ENCODE measurements around the gene DLAT.

DLAT gene

DNA sequence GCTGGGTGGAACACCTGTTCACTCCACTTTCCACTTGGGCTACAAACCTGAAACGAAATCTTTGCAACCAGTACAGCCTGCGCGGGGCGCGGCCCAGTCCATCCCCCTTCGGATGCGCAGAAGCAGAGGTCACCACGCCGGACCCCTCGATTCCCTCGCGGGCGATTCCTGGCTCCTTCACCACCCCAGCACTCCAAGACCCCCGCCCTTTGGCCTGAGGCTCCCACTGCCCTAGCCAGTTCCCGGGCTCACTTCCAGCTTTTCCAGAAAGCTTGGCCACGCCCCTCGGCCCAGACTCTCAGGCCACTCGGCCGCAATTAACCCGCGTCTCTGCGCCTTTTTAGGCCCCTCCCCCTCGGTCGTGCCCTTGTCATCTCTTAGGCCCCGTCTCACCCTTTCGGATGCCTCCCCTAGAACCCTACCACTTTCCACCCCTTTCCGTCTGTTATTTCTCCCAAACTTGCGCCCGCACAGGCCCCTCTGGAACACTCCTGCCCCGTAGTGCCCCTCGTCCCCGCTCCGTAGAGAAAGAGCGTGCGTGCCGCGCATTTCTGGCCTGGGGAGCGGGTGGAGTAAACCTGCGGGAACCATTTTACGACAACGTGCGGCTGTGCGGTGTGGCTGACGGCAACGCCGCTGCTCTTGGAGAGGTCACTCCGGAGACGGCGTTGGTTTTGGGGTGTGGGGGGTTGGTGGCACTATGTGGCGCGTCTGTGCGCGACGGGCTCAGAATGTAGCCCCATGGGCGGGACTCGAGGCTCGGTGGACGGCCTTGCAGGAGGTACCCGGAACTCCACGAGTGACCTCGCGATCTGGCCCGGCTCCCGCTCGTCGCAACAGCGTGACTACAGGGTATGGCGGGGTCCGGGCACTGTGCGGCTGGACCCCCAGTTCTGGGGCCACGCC, at the start of gene DLAT:
DLAT (plus strand) TSS at position 636 of the 906 bp plus-strand sequence; CDS start at position 701, 65 bp downstream.
- DNase-seq, result peak; percentile 86 to 88

DNA sequence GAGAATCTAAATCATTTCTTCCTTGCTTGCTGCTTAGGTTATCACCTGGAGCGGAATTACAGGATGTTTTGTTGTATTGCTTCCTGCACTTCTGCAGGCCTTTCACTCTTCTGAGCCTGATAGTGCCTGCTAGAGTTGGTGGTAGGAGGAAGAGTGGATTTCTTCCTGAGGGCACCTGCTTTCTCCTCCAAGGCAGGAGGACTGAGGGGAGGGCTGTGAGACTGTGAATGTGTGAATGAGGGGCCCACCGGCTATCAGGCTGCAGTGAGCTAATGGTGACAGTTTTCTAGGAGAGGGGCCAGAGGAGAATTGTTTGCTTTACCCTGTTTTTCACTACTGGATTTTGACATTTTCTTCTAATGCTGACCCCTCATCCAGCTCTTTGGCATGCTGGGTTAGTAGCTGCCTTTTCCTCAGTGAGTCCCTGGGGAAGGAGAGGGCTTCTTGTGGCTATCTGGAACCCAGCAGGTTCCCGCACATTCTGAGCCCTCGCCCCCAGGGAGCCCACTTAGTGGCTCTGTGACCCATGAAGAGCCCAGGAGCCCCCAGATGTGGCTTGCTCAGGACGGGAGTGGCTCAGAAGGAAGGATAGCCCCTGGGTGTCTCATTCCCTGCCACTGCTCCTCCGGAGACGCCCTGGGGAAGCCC, 49.0 kb upstream of the DLAT start:
- DNase-seq, result no peak

DNA sequence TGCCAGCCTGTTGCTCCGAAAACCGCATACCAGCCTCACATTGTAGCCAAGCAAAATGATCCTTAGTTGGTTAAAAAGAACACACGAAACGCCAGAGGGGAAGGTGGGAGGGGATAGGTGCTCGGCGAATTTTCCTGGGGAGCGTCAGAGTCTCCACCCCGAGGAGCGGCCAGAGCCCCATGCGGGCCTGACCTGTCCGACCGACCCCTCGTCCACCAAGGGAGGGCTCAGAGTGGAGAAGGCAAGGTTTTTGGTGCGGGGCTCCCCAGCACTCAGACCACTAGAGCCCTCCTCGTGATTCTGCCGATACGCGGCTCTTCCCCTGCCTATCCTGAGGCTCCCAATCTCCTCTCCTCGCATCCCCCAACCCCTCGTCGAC, 48.5 kb upstream of the DLAT start:
- no peak for DNase-seq

DNA sequence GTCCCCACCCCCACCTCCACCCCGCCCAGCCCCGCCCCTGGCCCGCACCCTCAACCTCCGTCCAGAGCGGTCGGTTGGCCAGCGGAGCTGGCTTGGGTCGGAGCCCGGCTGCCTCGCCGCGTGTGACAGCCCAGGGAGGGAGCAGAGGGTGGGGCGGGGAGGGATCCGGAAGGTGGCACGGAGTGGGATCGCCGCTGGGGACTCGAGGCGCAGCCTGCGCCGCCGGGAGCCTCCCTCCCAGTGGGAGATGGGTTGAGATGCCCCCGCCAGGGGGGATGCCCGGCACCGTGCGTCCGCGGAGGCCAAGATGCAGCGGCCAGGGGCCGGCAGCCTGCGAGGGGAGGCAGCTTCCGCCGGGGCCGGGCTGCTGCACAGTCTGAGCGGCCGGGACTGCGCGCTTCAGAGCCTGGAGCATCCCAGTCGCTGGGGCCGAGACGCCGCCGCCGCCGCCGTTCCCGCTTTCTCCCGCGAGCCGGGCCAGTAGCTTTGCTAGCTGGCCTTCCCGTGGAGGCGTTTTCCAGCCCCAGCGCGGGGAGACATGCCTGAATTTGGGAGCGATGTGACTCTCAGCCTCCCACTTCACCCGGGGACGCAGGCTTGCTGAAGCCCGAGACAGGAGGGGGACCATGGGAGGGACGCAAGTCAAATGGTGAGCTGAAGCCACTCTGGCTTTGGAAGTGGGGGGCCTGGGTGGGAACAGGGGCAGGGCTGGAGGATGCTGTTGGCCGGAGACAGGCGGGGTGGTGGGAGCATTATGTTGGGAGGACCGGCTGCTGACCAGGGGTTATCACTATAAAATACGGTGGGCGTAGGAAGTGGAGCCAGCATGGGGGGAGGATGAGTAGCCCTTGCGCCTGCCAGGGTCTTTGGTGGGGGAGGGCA, 47.8 kb upstream of the DLAT start:
- peak in 1 of 2 experiments; percentile 31 for DNase-seq

DNA sequence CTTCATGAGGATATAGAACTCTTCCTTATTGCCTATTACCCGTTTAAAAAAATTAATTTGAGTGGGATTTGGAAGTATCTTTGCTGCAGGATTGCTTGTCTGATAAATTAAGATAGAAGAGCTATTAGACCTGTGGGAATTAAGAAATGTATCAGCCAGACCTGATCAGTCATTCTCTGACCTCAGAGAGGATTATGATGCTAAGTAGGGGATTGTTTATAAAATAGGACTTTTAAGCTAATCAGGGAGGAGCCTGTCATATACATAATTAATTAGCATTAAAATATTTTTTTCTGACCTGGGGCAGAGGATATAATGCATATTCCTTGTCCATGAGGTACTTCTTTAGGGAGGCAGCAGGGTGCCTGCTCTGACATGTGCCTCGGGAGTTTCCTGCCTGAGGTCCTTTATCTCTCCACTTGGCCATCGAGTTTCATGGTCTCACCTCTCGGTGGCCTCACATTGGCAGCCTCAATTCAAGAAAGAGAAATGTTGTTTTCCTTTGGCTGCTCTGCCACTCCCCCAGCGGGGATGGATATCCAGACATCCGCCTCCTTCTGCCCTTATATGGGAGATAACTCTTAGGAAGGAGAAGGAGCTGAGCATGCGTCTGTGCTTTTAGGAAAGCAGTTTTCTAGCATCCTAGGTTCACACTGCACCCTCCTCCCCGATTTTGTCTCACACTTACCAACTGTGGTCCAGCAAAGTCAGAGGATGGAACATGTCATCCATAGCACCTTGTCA, 47.0 kb upstream of the DLAT start:
- no peak for DNase-seq

DNA sequence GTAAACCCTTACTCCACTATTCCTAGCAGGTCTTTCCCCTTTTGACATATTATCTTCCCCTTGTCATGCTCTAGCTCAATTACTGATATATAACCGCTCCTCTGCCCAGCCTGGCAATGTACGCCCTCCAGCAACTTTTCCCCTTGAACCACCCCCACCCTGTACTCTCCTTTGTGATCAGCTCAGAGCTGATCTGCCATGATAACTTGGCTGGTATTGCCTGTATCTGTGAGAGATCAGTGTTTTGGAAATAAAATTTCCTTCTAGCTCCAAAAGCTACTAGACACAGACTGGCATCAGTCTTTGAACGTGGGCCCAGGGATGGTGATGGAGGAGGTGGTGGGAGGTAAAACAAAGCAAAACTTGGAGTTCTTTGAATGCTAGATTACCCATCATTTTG, 45.1 kb upstream of the DLAT start:
- no peak for DNase-seq

DNA sequence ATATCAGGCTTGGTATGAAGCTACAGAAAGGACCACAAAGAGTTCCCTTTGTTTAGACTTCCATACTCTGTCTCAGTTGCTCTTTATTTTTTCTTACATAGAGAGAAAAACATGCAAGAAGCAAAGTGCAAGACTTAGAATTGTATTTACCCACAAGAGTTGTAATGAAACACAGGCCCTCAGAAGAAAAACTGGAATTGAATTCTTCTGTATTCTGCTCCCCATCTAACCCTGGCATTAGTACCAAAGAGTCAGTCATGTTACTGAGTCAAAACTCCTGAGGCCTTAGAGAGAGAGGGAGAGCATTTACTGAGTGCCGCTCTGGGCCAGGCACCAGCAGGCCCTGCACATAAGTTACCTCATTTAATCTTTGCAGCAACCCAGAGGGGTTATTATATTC, 43.9 kb upstream of the DLAT start:
- no peak for DNase-seq

DNA sequence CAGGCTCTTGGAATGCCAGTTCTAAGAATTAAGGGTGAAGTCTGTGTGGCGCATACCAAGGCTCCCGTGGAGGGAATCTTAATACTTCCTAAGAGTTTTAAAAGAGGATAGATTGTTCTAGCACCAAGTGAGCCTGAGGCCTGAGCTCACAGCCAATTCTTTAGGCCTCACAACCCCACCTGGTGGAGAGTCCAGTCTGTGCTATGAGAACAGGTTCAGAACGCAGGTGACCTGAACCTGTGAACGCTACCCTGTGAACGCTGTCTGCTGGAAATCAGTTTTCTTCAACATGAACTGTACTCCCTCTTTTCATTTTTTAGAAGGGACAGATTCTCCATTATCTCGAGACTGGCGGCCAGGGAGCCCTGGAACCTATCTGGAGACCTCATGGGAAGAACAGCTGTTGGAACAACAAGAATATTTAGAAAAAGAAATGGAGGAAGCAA, 43.2 kb upstream of the DLAT start:
- peak in 1 of 2 experiments; percentile 37 for DNase-seq

DNA sequence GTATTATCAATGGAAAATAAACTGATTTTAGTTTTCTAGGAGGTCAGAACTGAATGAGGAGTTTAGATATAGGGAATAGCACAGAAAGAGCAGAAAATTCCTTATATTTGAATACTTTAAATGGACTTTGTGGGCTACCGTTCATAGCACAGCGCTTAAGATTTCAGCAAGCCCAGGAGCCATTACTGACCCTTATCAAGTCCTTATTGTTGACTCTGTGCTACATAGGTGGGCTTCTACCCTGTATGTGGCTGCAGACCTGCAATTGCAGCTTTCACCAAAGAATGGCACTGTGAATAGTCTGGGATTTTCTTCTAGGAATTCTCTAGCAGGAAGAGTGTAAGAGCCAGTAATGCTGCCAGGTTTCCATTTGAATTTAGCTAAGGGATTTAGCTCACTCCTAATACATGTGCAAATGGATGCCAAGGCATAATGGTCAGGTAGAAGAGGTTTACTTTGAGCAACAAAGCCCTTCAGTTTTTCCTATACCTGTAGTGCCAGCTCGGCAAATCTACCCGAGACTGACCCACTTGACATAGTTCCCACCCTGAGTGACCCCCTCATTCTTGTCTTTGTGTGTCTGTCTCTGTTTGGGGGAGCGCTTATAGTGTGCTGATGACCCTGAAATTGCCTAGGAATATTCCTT, 42.5 kb upstream of the DLAT start:
- DNase-seq, result no peak

DNA sequence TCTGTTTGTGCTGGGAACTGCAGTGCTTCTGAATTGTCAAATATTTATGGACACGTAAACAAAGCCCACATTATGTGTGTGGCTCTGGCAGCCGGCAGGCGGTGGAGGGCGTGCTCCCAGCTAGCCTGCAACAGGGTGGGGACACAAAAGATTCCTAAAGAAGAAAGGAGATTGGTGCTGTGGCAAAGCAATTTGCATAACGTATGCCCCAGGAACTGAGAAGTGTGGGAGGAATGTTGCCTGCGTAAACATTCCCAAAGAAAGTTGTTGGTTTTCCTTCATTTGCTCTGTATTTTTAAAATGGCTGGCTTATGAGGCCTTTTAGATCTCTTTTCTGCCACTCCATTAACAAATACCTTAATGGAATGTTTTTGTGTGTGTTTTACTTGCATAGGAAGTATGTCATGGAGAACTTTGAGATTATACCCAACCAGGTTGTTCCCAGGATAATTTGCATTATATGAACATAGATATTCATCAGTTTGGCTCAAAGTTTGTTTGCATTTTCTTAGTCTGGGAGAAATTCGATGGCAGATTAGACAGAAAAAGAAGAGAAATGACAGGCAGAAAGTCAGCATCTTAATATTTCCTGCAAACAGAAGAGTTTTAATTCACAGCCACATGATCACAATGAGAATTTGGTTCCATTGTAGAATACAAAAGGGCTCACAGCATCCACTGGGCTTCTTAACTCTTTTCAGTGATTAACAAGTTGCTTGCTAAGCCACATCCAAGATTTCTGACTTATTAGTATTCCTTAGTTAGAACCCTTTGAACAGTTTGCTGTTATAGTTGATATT, 41.8 kb upstream of the DLAT start:
- no peak for DNase-seq

DNA sequence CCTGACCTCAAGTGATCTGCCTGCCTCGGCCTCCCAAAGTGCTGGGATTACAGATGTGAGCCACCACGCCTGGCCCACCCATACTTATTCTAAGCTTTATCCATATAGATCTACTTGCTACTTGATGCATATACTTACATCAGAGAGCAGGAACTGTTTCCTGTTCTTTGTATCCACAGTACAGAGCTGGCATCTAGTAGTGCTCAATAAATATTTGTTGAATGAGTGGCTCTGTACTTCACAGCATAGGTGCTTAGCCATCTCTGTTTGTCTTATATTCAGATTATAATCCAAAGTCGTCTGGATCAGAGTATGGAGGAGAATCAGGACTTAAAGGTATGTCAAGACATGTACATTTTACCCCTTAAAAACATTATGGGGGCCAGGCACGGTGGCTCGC, 38.6 kb upstream of the DLAT start:
- no peak for DNase-seq

DNA sequence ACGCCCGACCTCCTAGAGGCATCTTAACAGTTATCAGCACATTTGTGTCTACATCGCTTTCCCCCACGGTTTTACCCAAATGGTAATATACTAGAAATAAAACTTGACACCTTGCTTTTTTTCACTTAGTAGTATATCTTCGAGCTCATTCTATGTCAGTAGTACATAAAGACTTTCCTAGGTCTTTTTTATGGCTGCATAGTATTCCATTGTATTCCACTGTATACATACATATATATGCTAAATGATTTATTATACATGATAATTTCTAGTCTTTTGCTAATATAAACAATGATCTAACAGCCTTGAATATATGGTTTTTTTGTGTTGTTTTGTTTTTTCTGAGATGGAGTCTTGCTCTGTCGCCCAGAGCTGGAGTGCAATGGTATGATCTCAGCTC, 34.8 kb upstream of the DLAT start:
- DNase-seq, result no peak

DNA sequence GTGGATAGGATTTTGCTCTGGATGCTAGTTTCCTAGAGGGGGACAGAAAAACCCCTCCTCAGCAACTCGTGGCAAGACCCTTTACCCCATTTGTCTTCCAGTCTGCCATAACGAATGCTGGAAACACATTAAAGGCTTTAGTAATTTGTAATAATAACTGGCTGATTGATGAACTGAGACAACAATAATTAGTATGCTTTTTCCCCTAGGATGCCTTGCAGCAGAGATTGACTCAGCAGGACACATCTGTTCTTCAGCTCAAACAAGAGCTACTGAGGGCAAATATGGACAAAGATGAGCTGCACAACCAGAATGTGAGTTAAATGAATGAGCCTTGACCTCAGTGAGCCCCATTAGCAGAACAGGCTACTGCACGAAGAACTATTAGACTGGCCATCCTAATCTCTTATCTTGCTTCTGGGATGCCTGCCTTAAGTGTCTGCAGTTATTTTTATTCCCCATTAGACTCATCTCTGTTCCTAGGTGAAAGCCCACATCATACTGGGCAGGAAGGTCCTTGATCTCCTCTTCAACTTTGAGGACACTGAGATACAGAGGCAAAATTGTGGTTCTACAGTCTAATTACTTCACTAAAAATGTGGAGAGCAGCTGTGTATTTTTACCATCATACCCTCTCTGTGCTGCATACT, 32.9 kb upstream of the DLAT start:
- DNase-seq, result no peak

DNA sequence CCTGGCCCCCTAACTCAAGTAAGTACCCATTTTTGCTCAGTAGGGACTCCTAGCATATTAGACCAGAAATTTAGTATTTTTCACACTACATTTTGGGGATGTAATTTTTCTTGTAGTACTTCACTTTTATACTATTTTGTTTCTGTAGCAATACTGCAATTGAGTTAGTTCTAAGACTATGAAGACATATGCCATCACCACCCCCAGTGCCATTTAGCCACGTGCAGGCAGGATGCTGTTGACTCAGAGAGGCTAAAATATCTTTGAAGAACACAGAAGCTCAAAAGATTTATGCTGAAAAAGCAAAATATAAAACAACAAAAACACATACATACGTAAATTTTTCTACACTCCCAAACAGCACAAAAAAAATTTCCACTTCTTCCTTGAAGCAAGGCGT, 29.1 kb upstream of the DLAT start:
- no peak for DNase-seq

DNA sequence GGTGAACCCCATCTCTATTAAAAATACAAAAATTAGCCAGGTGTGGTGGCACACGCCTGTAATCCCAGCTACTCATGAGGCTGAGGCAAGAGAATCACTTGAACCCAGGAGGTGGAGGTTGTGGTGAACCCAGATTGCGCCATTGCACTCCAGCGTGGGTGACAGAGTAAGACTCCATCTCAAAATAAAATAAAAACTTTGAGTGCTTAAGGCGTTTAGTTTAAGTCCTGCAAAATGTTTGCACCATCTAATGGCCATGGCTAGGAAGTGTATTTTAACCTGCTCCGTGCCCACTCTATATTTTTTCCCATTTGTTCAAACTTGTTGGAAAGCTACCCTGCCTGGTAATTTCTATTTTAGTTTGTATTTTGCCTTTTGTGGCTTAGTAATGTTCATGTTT, 28.5 kb upstream of the DLAT start:
- peak in 1 of 2 experiments; percentile 9 for DNase-seq

DNA sequence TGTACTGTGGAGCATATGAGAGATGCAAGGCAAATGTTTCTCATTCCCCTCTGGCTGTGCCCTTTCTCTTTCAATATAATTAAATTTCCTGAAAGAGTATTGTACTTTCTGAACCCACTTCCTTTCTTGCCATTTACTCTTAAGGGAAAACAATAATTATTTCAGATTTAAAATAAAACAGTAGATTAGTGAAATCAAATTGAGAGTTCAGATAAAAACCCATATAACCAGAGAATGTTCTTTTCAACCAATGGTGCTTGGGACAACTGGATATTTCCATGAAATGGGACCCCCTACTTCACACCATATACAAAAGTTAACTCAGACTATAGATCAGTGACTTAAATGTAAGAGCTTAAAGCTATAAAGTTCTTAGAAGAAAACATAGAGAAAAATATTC, 26.1 kb upstream of the DLAT start:
- DNase-seq, result no peak

DNA sequence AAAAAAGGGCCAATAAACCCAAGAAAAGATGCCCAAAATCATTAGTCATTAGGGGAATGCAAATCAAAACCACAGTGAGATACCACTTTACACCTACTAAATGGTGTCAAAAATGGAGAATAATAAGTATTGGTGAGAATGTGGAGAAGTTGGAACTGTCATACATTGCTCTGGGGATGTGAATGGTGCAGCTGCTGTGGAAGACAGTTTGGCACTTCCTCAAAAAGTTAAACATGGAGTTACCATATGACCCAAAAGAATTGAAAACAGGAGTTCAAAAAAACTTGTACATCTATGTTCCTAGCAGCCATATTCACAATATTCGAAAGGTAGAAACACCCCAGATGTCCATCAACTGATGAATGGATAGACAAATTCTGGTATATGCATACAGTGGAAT, 24.5 kb upstream of the DLAT start:
- no peak for DNase-seq

DNA sequence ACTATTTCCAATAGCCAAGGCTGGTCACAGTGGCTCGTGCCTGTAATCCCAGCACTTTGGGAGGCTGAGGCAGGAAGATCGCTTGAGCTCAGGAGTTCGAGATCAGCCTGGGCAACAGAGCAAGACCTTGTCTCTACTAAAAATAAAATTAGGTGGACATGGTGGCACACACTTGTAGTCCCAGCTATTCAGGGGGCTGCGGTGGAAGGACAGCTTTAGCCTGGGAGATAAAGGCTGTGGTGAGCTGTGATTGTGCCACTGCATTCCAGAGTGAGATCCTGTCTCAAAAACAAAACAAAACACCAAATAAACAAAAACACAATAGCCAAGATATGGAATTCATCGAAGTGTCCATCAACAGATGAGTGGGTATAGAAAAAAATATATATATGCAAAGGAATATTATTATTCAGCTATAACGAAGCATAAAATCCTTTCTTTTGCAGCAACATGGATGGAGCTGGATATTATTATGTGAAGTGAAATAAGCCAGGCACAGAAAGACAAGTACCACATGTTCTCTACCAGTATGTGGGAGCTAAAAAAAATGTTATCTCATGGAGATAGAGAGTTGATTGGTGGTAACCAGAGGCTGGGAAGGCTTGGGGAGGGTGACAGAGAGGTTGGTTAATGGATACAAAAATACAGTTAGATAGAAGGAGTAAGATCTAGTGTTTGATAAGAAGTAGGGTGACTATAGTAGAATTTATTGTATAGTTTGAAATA, 22.6 kb upstream of the DLAT start:
- no peak for DNase-seq

DNA sequence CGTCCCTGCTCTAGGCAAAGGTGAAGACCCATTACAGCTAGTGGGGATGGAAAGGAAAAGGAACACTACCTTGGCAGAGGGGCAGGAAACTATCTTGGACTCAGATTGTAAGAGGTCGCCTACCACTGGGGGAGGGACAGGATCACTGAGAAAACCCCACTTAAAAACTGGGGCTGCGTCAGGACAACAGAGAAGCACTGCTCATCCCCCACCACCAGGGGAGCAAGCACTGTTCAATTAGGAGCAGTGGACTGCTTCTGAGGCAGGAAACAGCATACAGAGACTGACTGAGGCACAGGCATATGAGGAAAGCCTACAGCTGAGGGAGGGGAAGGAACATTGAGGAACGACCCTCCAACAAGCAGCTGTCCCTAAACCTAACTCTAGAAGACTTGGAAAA, 20.8 kb upstream of the DLAT start:
- DNase-seq, result no peak
